HepG2 (cell line): ENCODE data around the gene HECTD2. TPM values are rescaled to one million over a fixed set of nuclear protein-coding genes. Genes with fewer than 3 reads are reported as not detected.

Experiments
- ATAC-seq: fragments of 200-7000 bp; cut with Tn5 transposase; 3 replicates; pipeline ENCODE4 v1.9.1; 2020; ENCODE audit warnings: mild to moderate bottlenecking, moderate library complexity
- BruUV-seq: library from RNA; stranded (reverse); fragments of 400-500 nt; replicated peaks from 2 replicates; lab custom pipeline; 2021; lab: Mats Ljungman, UMichigan
- CTCF ChIA-PET: fragments of 300-600 bp; formaldehyde crosslinking; extraction: SDS; loops from one replicate; lab custom pipeline; 2021; ENCODE audit warnings: low total read pairs, inconsistent platforms, low intra/inter-chr PET ratio; lab: Yijun Ruan, JAX
- POLR2A ChIA-PET: fragments of 350-600 bp; sonication (Branson Sonifier 250); formaldehyde crosslinking; loops from one replicate; lab custom pipeline; 2020; ENCODE audit warnings: antibody characterized with exemption, inconsistent platforms; lab: Yijun Ruan, JAX
- DNase-seq: peaks from one replicate; pipeline ENCODE4 v3.0.0-alpha.2; 2015; ENCODE audit warnings: low spot score
- FAIRE-seq: peaks from 3 replicates; lab custom pipeline; 2011; peaks lifted over from hg19 to GRCh38; lab: Jason Lieb, UNC
- H2AFZ ChIP-seq: one replicate; pipeline ENCODE4 v1.6.1; 2011; ENCODE audit warnings: low read length, inconsistent platforms
- H3K27ac ChIP-seq: fragments of 300-600 bp; 3 replicates; pipeline ENCODE4 v1.8.0; 2011; ENCODE audit warnings: mixed run types, mild to moderate bottlenecking, mixed read lengths, low read length, inconsistent platforms; ENCODE audit not compliant: insufficient read depth; ENCODE audit errors: extremely low read length
- H3K27me3 ChIP-seq, 2 experiments: fragments of 200-600 bp in 1 of 2; 2 replicates in 1 of 2; 3 replicates in 1 of 2; pipeline versions ENCODE4 v1.6.0 to v1.8.0; 2011; ENCODE audit warnings: low read length in 2 of 2, mild to moderate bottlenecking in 2 of 2, moderate library complexity in 2 of 2, inconsistent platforms in 1 of 2; ENCODE audit not compliant: insufficient read depth in 2 of 2, control insufficient read depth in 1 of 2
- H3K36me3 ChIP-seq, 2 experiments: fragments of 200-600 bp in 1 of 2; replicated peaks in 1 of 2; 2 replicates in 1 of 2; 3 replicates in 1 of 2; pipeline versions ENCODE4 v1.5.1 to v1.8.0; 2011; ENCODE audit warnings: low read length in 2 of 2, inconsistent platforms in 1 of 2; ENCODE audit not compliant: insufficient read depth in 2 of 2, control insufficient read depth in 1 of 2
- H3K4me1 ChIP-seq: 2 replicates; pipeline ENCODE4 v1.5.1; 2012; ENCODE audit warnings: low read length, inconsistent platforms; ENCODE audit not compliant: insufficient read depth
- H3K4me2 ChIP-seq: 2 replicates; pipeline ENCODE4 v1.6.0; 2011; ENCODE audit warnings: low read depth, low read length, inconsistent platforms
- H3K4me3 ChIP-seq, 3 experiments: fragments of 200-600 bp in 1 of 3; sonication (generic), shearing (Covaris generic) in 1 of 3; replicated peaks in 1 of 3; 2 replicates each; pipeline ENCODE4 v1.5.1; 2011 to 2016; ENCODE audit warnings: low read length in 3 of 3, inconsistent platforms in 2 of 3, low read depth in 2 of 3, mild to moderate bottlenecking in 2 of 3, control low read depth in 1 of 3, mixed read lengths in 1 of 3; ENCODE audit not compliant: insufficient read depth in 1 of 3
- H3K79me2 ChIP-seq: one replicate; pipeline ENCODE4 v1.6.1; 2011; ENCODE audit warnings: low read length, inconsistent platforms; ENCODE audit not compliant: insufficient read depth
- H3K9ac ChIP-seq: 2 replicates; pipeline ENCODE4 v1.6.0; 2011; ENCODE audit warnings: mild to moderate bottlenecking, low read depth, low read length, inconsistent platforms; ENCODE audit not compliant: insufficient read depth
- H3K9me3 ChIP-seq: 2 replicates; pipeline ENCODE4 v1.5.1; 2012; ENCODE audit warnings: mild to moderate bottlenecking, low read length
- H4K20me1 ChIP-seq: 2 replicates; pipeline ENCODE4 v1.6.0; 2011; ENCODE audit warnings: inconsistent platforms, mild to moderate bottlenecking, low read length, moderate library complexity; ENCODE audit not compliant: insufficient read depth
- ASH2L ChIP-seq: fragments of 300-600, 200-600 bp; sonication (generic); IDR thresholded peaks from 2 replicates; pipeline ENCODE4 v1.7.0; 2017; ENCODE audit warnings: low read depth, mild to moderate bottlenecking, moderate library complexity, mixed read lengths, low read length; ENCODE audit not compliant: insufficient read length
- CAMTA2 ChIP-seq: sonication (generic); formaldehyde crosslinking; IDR thresholded peaks from 2 replicates; pipeline ENCODE4 v1.4.0; 2020; ENCODE audit warnings: mild to moderate bottlenecking, missing genetic modification reagents, borderline replicate concordance
- HMGXB4 ChIP-seq, 2 experiments: sonication (generic) in 1 of 2; formaldehyde crosslinking in 1 of 2; IDR thresholded peaks; 2 replicates each; pipeline versions ENCODE4 v1.4.0 to v1.6.1; 2018 to 2020; ENCODE audit warnings: missing genetic modification reagents in 2 of 2, borderline replicate concordance in 1 of 2, low read depth in 1 of 2, mild to moderate bottlenecking in 1 of 2, missing biosample characterization in 1 of 2
- MTA3 ChIP-seq: sonication (generic); formaldehyde crosslinking; IDR thresholded peaks from 2 replicates; pipeline ENCODE4 v1.4.0; 2020; ENCODE audit warnings: missing genetic modification reagents
- SMARCE1 ChIP-seq: fragments of 450-650 bp; IDR thresholded peaks from 2 replicates; pipeline ENCODE4 v1.6.1; 2017; ENCODE audit warnings: borderline replicate concordance
- SP4 ChIP-seq: sonication (generic); formaldehyde crosslinking; IDR thresholded peaks from 2 replicates; pipeline ENCODE4 v1.8.1; 2023; ENCODE audit warnings: mild to moderate bottlenecking, missing genetic modification reagents
- TMF1 ChIP-seq: sonication (generic); formaldehyde crosslinking; IDR thresholded peaks from 2 replicates; pipeline ENCODE4 v1.8.1; 2022; ENCODE audit warnings: low read depth, missing genetic modification reagents
- ZFP91 ChIP-seq: sonication (generic); formaldehyde crosslinking; IDR thresholded peaks from 2 replicates; pipeline ENCODE4 v1.9.0; 2022; ENCODE audit warnings: missing genetic modification reagents, mild to moderate bottlenecking, borderline replicate concordance
- ZIK1 ChIP-seq: sonication (generic); formaldehyde crosslinking; IDR thresholded peaks from 2 replicates; pipeline ENCODE4 v1.5.0; 2020; ENCODE audit warnings: mild to moderate bottlenecking, low read depth, missing genetic modification reagents, borderline replicate concordance
- ZKSCAN8 ChIP-seq: IDR thresholded peaks from 2 replicates; pipeline ENCODE4 v1.6.1; 2016; ENCODE audit warnings: borderline replicate concordance, missing genetic modification reagents, missing compliant biosample characterization
- ZNF10 ChIP-seq: sonication (generic); formaldehyde crosslinking; IDR thresholded peaks from 2 replicates; pipeline ENCODE4 v1.4.0; 2020; ENCODE audit warnings: mild to moderate bottlenecking, low read depth, missing genetic modification reagents, borderline replicate concordance
- ZNF281 ChIP-seq: sonication (generic); formaldehyde crosslinking; IDR thresholded peaks from 2 replicates; pipeline ENCODE4 v1.4.0; 2020; ENCODE audit warnings: missing genetic modification reagents, borderline replicate concordance
- ZNF331 ChIP-seq: sonication (generic); formaldehyde crosslinking; IDR thresholded peaks from 2 replicates; pipeline ENCODE4 v1.4.0; 2020; ENCODE audit warnings: missing genetic modification reagents
- ZNF383 ChIP-seq: sonication (generic); formaldehyde crosslinking; IDR thresholded peaks from 2 replicates; pipeline ENCODE4 v1.4.0; 2020; ENCODE audit warnings: missing genetic modification reagents, mild to moderate bottlenecking, borderline replicate concordance
- ZNF552 ChIP-seq: sonication (generic); formaldehyde crosslinking; IDR thresholded peaks from 2 replicates; pipeline ENCODE4 v1.9.0; 2022; ENCODE audit warnings: missing genetic modification reagents, mild to moderate bottlenecking, borderline replicate concordance
- ZNF569 ChIP-seq: sonication (generic); formaldehyde crosslinking; IDR thresholded peaks from 2 replicates; pipeline ENCODE4 v1.5.0; 2020; ENCODE audit warnings: mild to moderate bottlenecking, missing genetic modification reagents, moderate library complexity, borderline replicate concordance
- ZSCAN9 ChIP-seq: IDR thresholded peaks from 2 replicates; pipeline ENCODE4 v1.6.1; 2016; ENCODE audit warnings: borderline replicate concordance
- WGBS: methylation state at CpG from one replicate; pipeline ENCODE4 v1.1.6; 2017; ENCODE audit warnings: low lambda C conversion rate; 5-methylcytosine and 5-hydroxymethylcytosine counted together
- in situ Hi-C: cut with HindIII; loops from 2 replicates; pipeline ENCODE4 v1.10.0; 2017; ENCODE audit warnings: low pct_unique_long_range_greater_than_20kb; ENCODE audit not compliant: extremely low pct_ligation_motif_present
- intact Hi-C: fragments of 100-400 bp; cut with micrococcal nuclease; formaldehyde crosslinking; loops from one replicate; pipeline ENCODE4 v1.10.0; 2022; ENCODE audit not compliant: unreplicated experiment
- polyA plus RNA-seq, 8 experiments: library from polyadenylated mRNA; depleted of rRNA in 3 of 8; stranded (reverse) in 7 of 8; unstranded in 1 of 8; fragments of >200 nt; fragmentation: Illumina TruSeq in 4 of 8; extraction: Trizol in 4 of 8; gene quantifications; 2 replicates each; pipeline versions ENCODE4 v1.2.1 to v1.2.3, GENCODE V29; 2011 to 2016; ENCODE audit warnings: low read depth in 4 of 8, missing spikeins in 1 of 8, mixed read lengths in 1 of 8; ENCODE audit not compliant: insufficient read depth in 1 of 8
- total RNA-seq, 5 experiments: library from RNA; depleted of rRNA; stranded (reverse); fragments of >200 nt; fragmentation: Illumina TruSeq; extraction: Trizol; gene quantifications; 2 replicates each; pipeline ENCODE4 v1.2.3, GENCODE V29; 2016; ENCODE audit warnings: low read depth in 1 of 5

The HECTD2 gene
- total and polyA plus RNA-seq, 2 of the 13 experiments (the other 11 are each of a cell fraction or from before 2014, with no cell fraction given), result 3.2 to 5.2 TPM

- TF ChIP-seq HMGXB4 (CRISPR knock-in tag; IDR thresholded peaks at IDR 0.05; ENCODE audit: borderline replicate concordance in 1 of 2, low read depth in 1 of 2), result no peak
- no peak for TF ChIP-seq CAMTA2 (CRISPR knock-in tag)
- no peak for TF ChIP-seq ZIK1 (CRISPR knock-in tag)
- TF ChIP-seq ZKSCAN8, result no peak
- no peak for TF ChIP-seq MTA3 (CRISPR knock-in tag)
- TF ChIP-seq ZNF569, result no peak
These were observed 131.3 kb downstream of the HECTD2 start (continued) for GRCh38 chr10:91541481-91541880.

- TF ChIP-seq ZNF10 (CRISPR knock-in tag), result no peak
- TF ChIP-seq ZSCAN9 (CRISPR knock-in tag), result no peak
- TF ChIP-seq SP4 (CRISPR knock-in tag), result no peak
- no peak for TF ChIP-seq ZNF383 (CRISPR knock-in tag)
- no peak for TF ChIP-seq ZNF552 (CRISPR knock-in tag)
- TF ChIP-seq ZNF281, result no peak
- TF ChIP-seq ZFP91 (CRISPR knock-in tag), result no peak
- no peak for TF ChIP-seq ZNF331 (CRISPR knock-in tag)
- TF ChIP-seq ASH2L, result no peak
- no peak for TF ChIP-seq SMARCE1
- TF ChIP-seq TMF1 (CRISPR knock-in tag), result no peak
- TF ChIP-seq, all 625 proteins: peak for 0
- Histone ChIP-seq H2AFZ (no peak overlapping the region), H3K9me3 (no peaks in the 10 kb centered on the region), H3K27me3 (no peaks in the 10 kb centered on the region; a peak in 3 of 5 replicates), H3K36me3 (no peaks in the 10 kb centered on the region), H3K4me3 (no peak overlapping the region), H4K20me1 (no peaks in the 10 kb centered on the region), H3K79me2 (no peaks in the 10 kb centered on the region), H3K27ac (no peak overlapping the region), H3K4me1 (no peaks in the 10 kb centered on the region), H3K4me2 (no peak overlapping the region), H3K9ac (no peak overlapping the region)
- no peak for FAIRE-seq
- in situ Hi-C loops (no loop called here), intact Hi-C loops (no loop called here)
- BruUV-seq, result no TSS peak
- 44% methylated on average over 3 of the region's 3 CpGs for WGBS
- POLR2A ChIA-PET, result no interaction called here
- no peak for ATAC-seq
- no peak for DNase-seq
- CTCF ChIA-PET, result no interaction called here
These were observed 135.2 kb downstream of the HECTD2 start for GRCh38 chr10:91545384-91545783.
